ENCODE results near the gene PYGM.
"Not testable (repeated sequence)": the region's sequence is repeated elsewhere in the genome, so short reads cannot be mapped to it uniquely, and the experiment has no call there.

PYGM gene

DNA sequence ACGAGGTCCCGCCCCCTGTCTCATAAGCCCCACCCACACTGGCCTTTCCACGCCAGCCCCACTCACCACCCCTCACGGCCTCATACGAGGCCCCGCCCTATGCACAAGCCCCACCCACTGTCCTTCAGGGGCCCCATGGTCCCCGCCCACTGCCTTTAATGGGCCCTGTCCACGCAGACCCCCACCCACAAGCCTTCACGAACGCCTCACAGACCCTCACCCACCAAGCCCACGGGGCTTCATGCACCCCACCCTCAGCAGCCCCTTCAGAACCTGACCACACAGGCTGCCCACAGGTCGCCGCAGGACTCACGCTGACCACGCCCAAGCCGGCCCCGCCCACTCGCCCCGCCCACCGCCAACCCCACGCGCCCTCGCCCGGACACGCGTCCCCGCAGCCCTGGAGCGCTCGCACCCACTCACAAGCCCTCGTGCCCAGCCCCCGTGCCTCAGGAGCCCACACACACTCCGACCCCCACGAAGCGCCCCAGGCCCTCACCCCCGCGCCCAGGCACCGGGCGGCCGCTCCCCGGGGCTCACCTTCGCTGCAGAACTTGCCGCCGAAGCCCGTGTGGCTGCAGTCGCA lies 47.3 kb downstream of the PYGM start:
- TF ChIP-seq, protein P1, sequence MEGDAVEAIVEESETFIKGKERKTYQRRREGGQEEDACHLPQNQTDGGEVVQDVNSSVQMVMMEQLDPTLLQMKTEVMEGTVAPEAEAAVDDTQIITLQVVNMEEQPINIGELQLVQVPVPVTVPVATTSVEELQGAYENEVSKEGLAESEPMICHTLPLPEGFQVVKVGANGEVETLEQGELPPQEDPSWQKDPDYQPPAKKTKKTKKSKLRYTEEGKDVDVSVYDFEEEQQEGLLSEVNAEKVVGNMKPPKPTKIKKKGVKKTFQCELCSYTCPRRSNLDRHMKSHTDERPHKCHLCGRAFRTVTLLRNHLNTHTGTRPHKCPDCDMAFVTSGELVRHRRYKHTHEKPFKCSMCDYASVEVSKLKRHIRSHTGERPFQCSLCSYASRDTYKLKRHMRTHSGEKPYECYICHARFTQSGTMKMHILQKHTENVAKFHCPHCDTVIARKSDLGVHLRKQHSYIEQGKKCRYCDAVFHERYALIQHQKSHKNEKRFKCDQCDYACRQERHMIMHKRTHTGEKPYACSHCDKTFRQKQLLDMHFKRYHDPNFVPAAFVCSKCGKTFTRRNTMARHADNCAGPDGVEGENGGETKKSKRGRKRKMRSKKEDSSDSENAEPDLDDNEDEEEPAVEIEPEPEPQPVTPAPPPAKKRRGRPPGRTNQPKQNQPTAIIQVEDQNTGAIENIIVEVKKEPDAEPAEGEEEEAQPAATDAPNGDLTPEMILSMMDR (IDR thresholded peaks at IDR 0.05; ENCODE audit: extremely low read depth, insufficient read depth, missing control alignments), result no peak
- DNase-seq (ENCODE audit: low spot score), result no peak
- in situ Hi-C loops (cut with MboI; ENCODE audit: low pct_unique_long_range_greater_than_20kb, low sequenced_read_pairs, unreplicated experiment), result no loop called here

DNA sequence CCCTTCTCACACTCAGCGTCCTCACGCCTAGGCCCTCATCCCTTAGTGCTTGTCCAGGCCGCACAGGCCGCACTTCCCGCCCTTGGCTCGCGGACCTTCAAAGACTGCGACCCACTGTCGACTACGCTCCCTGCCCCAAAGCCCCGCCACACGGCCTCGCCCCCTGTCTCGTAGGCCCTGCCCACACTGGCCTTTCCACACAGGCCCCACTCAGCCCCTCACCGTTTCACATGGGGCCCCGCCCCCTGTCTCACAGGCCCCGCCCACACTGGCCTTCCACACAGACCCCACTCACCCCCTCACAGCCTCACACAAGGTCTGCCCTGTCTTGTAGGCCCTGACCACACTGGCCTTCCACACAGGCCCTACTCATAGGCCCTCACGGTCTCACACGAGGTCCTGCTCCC lies 47.8 kb downstream of the PYGM start:
- in situ Hi-C loops (cut with MboI; ENCODE audit: low pct_unique_long_range_greater_than_20kb, low sequenced_read_pairs, unreplicated experiment), result no loop called here
- no peak for DNase-seq (ENCODE audit: low spot score)
- TF ChIP-seq, protein P1 (IDR thresholded peaks at IDR 0.05; ENCODE audit: extremely low read depth, insufficient read depth, missing control alignments), result no peak

DNA sequence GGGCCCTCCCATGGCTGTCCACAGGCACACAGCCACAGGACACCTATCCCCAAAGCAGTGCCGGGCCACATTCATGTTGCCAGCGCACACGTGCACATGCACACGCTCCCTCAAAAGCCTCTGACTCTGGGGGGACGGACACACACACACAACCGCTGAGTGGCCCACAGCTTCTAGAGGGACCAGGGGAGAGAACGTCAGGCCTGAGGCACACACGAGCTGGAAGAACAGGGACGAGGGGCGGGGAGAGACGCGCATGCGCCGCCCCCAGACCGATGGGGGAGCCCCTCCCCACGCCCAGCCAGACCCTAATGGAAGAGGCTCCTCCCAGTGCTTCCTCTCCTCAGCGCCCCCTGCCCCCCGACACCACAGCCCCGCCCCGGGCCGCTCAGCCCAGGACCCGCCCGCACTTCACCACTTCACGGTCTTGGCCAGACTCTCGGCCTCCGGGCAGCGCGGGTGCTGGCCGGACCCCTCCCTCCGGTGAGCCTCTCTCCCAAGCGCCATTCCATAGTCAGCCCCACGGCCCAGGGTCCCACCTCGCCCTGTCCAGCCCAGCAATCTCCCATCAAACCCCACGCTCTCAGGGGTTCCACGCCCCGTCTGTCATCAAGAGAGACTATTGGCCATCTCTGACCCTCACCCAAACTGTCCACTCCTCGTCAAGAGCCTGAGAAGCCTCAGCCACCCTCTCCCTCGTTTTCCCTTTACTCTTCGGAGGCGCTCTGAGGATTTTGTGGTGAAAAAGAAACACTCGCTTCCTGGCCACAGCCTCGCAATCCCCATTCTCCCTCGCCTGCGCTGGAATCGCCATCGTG lies 48.4 kb downstream of the PYGM start:
- no peak for DNase-seq (ENCODE audit: low spot score)
- TF ChIP-seq, protein P1 (IDR thresholded peaks at IDR 0.05; ENCODE audit: extremely low read depth, insufficient read depth, missing control alignments), result no peak
- in situ Hi-C loops (cut with MboI; ENCODE audit: low pct_unique_long_range_greater_than_20kb, low sequenced_read_pairs, unreplicated experiment), result no loop called here

DNA sequence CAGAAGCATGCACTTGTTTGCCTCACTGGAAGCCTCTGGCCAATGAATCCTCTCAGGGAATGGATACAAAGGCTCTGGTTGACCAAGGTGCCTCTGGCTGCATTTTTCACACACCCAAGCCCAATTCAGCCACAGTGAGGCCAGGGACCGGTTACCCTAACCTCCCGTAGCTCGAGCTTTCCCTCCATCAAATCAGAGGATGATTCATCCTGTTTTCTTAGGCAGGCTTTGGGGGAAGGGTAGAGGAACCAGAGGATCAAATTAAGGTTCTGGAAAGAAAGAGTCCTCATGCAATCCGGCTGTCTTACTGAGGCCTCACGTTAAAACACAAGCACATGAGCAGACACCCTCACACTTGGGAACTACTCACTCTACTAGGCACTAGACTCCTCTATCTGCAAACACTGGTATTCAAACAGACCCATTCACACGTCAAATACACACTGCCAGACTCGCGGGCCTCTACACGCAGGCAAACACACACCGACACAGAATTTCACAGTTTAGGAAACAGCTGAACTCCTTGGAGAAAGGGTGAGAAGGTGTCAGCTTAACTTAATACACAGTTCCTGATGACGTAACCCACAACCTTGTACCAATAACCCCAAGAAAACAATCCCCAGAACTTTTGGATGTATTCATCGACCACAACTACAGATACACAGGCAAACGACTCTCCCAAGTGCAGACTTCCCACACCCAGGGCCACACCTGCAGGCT lies 49.2 kb downstream of the PYGM start:
- in situ Hi-C loops (cut with MboI; ENCODE audit: low pct_unique_long_range_greater_than_20kb, low sequenced_read_pairs, unreplicated experiment), result no loop called here
- DNase-seq (ENCODE audit: low spot score), result no peak
- TF ChIP-seq, protein P1 (IDR thresholded peaks at IDR 0.05; ENCODE audit: extremely low read depth, insufficient read depth, missing control alignments), result no peak

DNA sequence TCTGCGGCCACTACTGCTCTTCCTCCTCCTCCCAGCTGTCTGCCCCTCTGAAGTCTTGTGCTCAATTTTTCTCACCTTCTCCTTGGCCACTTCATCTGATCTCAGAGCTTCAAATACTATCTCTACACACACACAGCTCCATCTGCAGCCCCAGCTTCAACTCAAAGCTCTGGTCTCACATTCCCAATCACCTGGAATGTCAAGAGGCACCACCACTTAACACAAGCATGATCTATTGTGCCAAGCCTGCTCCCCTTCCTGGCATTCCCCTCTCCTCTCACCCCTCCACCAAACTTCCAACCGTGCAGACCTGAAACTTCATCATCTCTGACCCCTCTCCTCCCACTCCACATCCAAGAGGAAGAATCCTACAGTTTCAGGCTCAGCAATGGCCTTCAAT lies 54.3 kb downstream of the PYGM start:
- TF ChIP-seq, protein P1 (IDR thresholded peaks at IDR 0.05; ENCODE audit: extremely low read depth, insufficient read depth, missing control alignments), result no peak
- in situ Hi-C loops (cut with MboI; ENCODE audit: low pct_unique_long_range_greater_than_20kb, low sequenced_read_pairs, unreplicated experiment), result no loop called here
- DNase-seq (ENCODE audit: low spot score), result no peak

DNA sequence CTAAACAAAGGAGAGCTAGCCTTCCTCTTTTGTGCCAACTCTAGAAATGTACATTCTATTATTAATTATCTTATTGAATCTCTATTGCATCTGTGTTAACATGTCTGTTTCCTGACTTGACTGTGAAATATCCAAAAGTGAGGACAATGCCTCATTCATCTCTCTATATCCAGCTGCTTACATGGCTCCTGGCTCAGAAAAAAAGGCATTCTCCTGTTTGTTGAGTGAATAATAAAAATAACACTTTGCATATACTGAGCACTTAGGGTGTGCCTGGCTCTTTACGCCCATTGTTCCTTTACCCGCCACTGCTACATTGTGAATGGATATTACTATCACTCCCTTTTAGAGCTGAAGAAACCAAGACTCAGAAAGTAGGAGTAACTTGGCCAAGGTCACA lies 56.7 kb downstream of the PYGM start:
- TF ChIP-seq, protein P1 (IDR thresholded peaks at IDR 0.05; ENCODE audit: extremely low read depth, insufficient read depth, missing control alignments), result no peak
- in situ Hi-C loops (cut with MboI; ENCODE audit: low pct_unique_long_range_greater_than_20kb, low sequenced_read_pairs, unreplicated experiment), result no loop called here
- no peak for DNase-seq (ENCODE audit: low spot score)

DNA sequence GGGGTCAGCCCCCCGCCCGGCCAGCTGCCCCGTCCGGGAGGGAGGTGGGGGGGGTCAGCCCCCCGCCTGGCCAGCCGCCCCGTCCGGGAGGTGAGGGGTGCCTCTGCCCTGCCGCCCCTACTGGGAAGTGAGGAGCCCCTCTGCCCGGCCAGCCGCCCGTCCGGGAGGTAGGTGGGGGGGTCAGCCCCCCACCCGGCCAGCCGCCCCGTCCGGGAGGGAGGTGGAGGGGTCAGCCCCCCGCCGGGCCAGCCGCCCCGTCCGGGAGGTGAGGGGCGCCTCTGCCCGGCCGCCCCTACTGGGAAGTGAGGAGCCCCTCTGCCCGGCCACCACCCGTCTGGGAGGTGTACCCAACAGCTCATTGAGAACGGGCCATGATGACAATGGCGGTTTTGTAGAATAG lies 57.8 kb downstream of the PYGM start:
- DNase-seq (ENCODE audit: low spot score); in situ Hi-C loops (cut with MboI; ENCODE audit: low pct_unique_long_range_greater_than_20kb, low sequenced_read_pairs, unreplicated experiment): not testable (repeated sequence)
